Hippocampal formation (tissue), 2 donors: ENCODE results near the gene LRRC74B.

Source experiments
- DNase-seq, 2 donors: peaks; one replicate each; lab custom pipeline; 2025; lab: John Stamatoyannopoulos, UW

The LRRC74B gene

DNA sequence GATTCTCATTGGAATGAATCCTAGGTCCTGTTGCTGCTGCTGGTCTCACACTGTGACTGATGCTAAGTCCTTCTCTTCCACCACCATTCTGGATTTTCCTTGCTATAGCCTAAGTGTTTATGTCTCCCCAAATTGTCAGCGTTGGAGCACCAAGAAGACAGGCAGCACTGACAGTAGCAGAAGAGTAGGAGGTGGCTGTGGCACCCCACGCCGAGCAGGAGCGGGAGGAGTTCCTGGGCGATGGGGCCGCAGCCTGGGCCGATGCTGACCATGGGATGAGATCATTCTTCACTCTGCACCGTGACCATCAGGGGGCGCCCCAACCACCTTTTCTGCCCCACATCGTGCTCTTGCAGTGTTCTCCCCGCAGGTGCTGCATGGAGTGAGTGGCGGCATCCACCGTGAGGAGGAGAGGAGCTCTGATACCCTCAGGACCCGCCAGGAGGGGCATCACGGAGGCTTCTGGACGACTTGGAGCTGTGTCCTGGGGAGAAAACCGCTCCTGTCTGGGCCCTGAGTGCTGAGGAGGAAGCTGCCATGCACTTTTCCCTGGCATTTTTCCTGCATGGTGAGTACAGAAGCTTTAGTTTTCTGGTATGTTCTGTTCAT is 57.0 kb downstream of the LRRC74B start:
- DNase-seq: peak; percentile 8 to 51

DNA sequence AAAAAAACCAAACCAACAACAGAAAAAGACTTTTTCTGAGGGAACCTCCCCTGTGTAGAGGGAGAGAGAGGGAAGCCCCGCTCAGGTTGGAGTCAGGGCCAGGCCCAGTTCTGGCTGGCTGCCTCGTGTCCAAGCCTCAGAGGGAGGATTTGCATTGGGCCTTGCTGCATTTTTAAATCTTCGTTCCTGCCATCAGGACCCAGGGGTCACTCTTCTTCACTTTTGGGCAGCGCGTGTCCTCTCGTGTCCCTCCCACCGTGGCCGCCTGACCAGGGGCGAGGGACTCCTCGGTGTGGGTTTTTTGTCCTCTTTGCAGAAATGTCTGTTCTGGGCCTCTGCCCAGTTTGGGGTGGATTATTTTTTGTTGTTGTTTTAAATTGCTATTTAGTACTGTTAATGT is 57.9 kb downstream of the LRRC74B start:
- no peak for DNase-seq

DNA sequence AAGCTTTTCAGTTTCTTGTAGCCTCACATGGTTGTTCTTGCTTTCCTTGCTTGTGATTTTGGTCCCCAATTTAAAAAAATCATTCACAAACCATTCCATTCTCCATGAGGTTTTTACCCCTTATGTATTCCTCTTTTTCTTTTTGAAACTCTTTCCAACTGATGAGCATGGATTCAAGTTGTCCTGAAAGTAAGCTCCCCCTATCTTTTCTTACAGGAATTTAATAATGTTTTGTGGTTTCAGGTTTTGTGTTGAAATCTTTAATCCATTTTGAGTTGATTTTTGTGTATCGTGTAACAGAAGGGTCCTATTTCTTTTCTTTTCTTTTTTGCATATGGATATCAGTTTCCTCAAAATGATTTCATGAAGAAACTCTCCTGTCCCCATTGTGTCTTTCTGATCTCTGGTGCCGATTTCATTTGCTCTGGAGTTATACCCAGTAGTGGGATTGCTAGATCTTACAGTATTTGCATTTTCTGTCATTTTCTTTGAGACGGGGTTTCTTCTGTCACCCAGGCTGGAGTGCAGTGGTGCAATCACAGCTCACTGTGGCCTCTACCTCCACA is 58.5 kb downstream of the LRRC74B start:
- DNase-seq: no peak

DNA sequence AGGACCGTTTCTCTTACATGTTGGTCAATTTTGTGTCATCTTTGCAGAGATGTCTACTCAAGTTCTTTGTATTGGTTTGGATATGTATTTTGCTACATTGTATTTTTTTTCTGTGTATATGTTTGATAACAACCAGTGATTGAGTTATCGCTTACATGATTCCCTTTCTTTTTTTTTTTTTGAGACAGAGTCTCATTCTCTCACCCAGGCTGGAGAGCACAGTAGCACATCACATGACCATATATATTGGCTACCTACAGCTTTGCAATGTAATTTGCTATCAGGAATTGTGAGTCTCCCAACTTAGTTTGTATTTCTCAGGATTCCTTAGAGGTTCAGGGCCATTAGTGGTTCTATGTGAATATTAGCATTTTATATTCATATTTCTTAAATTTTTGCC is 59.5 kb downstream of the LRRC74B start:
- no peak for DNase-seq

GRCh38 chr22:21106000-21106399 is 60.3 kb downstream of the LRRC74B start:
- DNase-seq: no peak

- no peak for DNase-seq
Measured at GRCh38 chr22:21108379-21109115, 62.8 kb downstream of the LRRC74B start.
